Peyer's patch (tissue), 4 donors: ENCODE measurements around the gene CRACR2B. TPM values are rescaled to one million over a fixed set of nuclear protein-coding genes. Genes with fewer than 3 reads are reported as not detected.

ENCODE experiments used
- DNase-seq, 3 donors: peaks; one replicate each; pipeline ENCODE4 v3.0.0-alpha.2; 2017 to 2019
- H3K27ac ChIP-seq, 4 donors: fragments of 200-600 bp; sonication (generic); one replicate each; pipeline ENCODE4 v1.5.1; 2016 to 2019
- H3K27me3 ChIP-seq, 2 donors: fragments of 200-600 bp; sonication (generic); one replicate each; pipeline ENCODE4 v1.5.1; 2019
- H3K36me3 ChIP-seq, 3 donors: fragments of 200-600 bp; sonication (generic); one replicate each; pipeline ENCODE4 v1.5.1; 2016 to 2019
- H3K4me1 ChIP-seq, 4 donors: fragments of 200-600 bp; sonication (generic); one replicate each; pipeline ENCODE4 v1.5.1; 2016 to 2019
- H3K4me3 ChIP-seq, 4 donors: fragments of 200-600 bp; sonication (generic); 1 replicate in 3 of 4; 2 replicates in 1 of 4; pipeline ENCODE4 v1.5.1; 2016 to 2019; ENCODE audit warnings: mild to moderate bottlenecking in 1 of 4
- H3K9me3 ChIP-seq, 4 donors: fragments of 200-600 bp; sonication (generic); one replicate each; pipeline ENCODE4 v1.5.1; 2016 to 2019; ENCODE audit warnings: mild to moderate bottlenecking in 1 of 4
- CTCF ChIP-seq, 6 experiments: fragments of 450-650 bp in 4 of 6; fragments of 200-600 bp in 2 of 6; sonication (generic) in 1 of 6; IDR thresholded peaks; one replicate each; pipeline ENCODE4 v1.5.1; 2017 to 2019; ENCODE audit warnings: antibody characterized with exemption in 6 of 6, mild to moderate bottlenecking in 3 of 6, moderate library complexity in 1 of 6
- POLR2A ChIP-seq, 2 donors: fragments of 450-650 bp; IDR thresholded peaks; one replicate each; pipeline ENCODE4 v1.5.1; 2017; ENCODE audit warnings: antibody characterized with exemption in 2 of 2, mild to moderate bottlenecking in 2 of 2, moderate library complexity in 2 of 2
- total RNA-seq, 4 donors: library from RNA; depleted of rRNA; stranded (reverse); fragments of >200 nt; gene quantifications; one replicate each; pipeline ENCODE4 v1.1.0, GENCODE V29; 2016

CRACR2B gene
- total RNA-seq, 4 donors from 2014 or later = 44.0 to 175 (median 110) TPM

GRCh38 chr11:843086-843734, 15.5 kb downstream of the CRACR2B start:
- Histone ChIP-seq H3K27me3 (no peaks in the 10 kb centered on the region), H3K4me1 (peaks cover 10 to 65% (median 25%) of the 10 kb centered on the region in 4 donors), H3K27ac (peak overlapping the region; percentile 88 to 96 (median 92)), H3K36me3 (peaks cover 0 to 22% (median 0%) of the 10 kb centered on the region in 3 donors), H3K9me3 (no peaks in the 10 kb centered on the region), H3K4me3 (peak overlapping the region; percentile 72 to 99 (median 94))
- no peak for DNase-seq
- TF ChIP-seq CTCF (IDR thresholded peaks at IDR 0.05) (no peak), POLR2A (IDR thresholded peaks at IDR 0.05) (no peak)

- peaks cover 0 to 14% (median 0%) of the 10 kb centered on the region in 3 donors for H3K36me3 ChIP-seq
- no peak for TF ChIP-seq CTCF (IDR thresholded peaks at IDR 0.05)
- no peak for TF ChIP-seq POLR2A (IDR thresholded peaks at IDR 0.05)
- peaks cover 10 to 65% (median 33%) of the 10 kb centered on the region in 4 donors for H3K4me1 ChIP-seq
- H3K4me3 ChIP-seq = peak overlapping the region; percentile 72 to 99 (median 94)
- no peaks in the 10 kb centered on the region for H3K9me3 ChIP-seq
- H3K27ac ChIP-seq = peak overlapping the region; percentile 88 to 96 (median 92)
- peaks cover 0 to 5% of the 10 kb centered on the region in 2 donors for H3K27me3 ChIP-seq
- DNase-seq = peak; percentile 59 to 90 (median 77)
Observed at GRCh38 chr11:843818-844692, 16.3 kb downstream of the CRACR2B start.

GRCh38 chr11:844693-845644, 17.2 kb downstream of the CRACR2B start:
- Histone ChIP-seq H3K36me3 (peaks cover 0 to 5% (median 0%) of the 10 kb centered on the region in 3 donors), H3K27ac (peak overlapping the region; percentile 88 to 96 (median 92)), H3K4me3 (peak overlapping the region; percentile 12 to 95 (median 82)), H3K4me1 (peaks cover 10 to 69% (median 38%) of the 10 kb centered on the region in 4 donors), H3K27me3 (peaks cover 0 to 10% of the 10 kb centered on the region in 2 donors), H3K9me3 (no peaks in the 10 kb centered on the region)
- DNase-seq = peak; percentile 47 to 85 (median 75)
- TF ChIP-seq POLR2A (IDR thresholded peaks at IDR 0.05) = no peak
- no peak for TF ChIP-seq CTCF (IDR thresholded peaks at IDR 0.05)

GRCh38 chr11:845872-846495, 18.3 kb downstream of the CRACR2B start:
- H3K36me3 ChIP-seq = no peaks in the 10 kb centered on the region
- H3K27me3 ChIP-seq = peaks cover 0 to 10% of the 10 kb centered on the region in 2 donors
- H3K4me1 ChIP-seq = peaks cover 10 to 70% (median 34%) of the 10 kb centered on the region in 4 donors
- peak overlapping the region in 2 of 4 donors; percentile 89 to 96 for H3K27ac ChIP-seq
- DNase-seq = no peak
- H3K9me3 ChIP-seq = no peaks in the 10 kb centered on the region
- no peak overlapping the region for H3K4me3 ChIP-seq
- no peak for TF ChIP-seq CTCF (IDR thresholded peaks at IDR 0.05)
- no peak for TF ChIP-seq POLR2A (IDR thresholded peaks at IDR 0.05)
